ENCODE measurements around the gene EIF3F. TPM values are rescaled to one million over a fixed set of nuclear protein-coding genes. Genes with fewer than 3 reads are reported as not detected.

EIF3F gene
- total and polyA plus RNA-seq, 2 of the 8 experiments (the other 6 are each of a cell fraction or from before 2014, with no cell fraction given), result 222 to 388 TPM

GRCh38 chr11:7986768-7987559 lies at the start of gene EIF3F (continued):
- TF ChIP-seq, protein P1, sequence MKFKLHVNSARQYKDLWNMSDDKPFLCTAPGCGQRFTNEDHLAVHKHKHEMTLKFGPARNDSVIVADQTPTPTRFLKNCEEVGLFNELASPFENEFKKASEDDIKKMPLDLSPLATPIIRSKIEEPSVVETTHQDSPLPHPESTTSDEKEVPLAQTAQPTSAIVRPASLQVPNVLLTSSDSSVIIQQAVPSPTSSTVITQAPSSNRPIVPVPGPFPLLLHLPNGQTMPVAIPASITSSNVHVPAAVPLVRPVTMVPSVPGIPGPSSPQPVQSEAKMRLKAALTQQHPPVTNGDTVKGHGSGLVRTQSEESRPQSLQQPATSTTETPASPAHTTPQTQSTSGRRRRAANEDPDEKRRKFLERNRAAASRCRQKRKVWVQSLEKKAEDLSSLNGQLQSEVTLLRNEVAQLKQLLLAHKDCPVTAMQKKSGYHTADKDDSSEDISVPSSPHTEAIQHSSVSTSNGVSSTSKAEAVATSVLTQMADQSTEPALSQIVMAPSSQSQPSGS (IDR thresholded peaks at IDR 0.05; ENCODE audit: low read length), result peak; percentile 76; the same call in 1 of the 2 replicates
- TF ChIP-seq TEAD4 (IDR thresholded peaks at IDR 0.05; ENCODE audit: low read depth, low read length), result peak; percentile 94
- TF ChIP-seq NANOG (IDR thresholded peaks at IDR 0.05; ENCODE audit: insufficient read depth, low read depth, low read length, poor library complexity, severe bottlenecking), result no peak
- TF ChIP-seq CHD7 (IDR thresholded peaks at IDR 0.05; ENCODE audit: insufficient replicate concordance, low read length), result peak; percentile 52
- no peak for TF ChIP-seq MAFK (IDR thresholded peaks at IDR 0.05; ENCODE audit: low read depth, low read length)
- peak; percentile 80; the same call in 1 of the 2 replicates for TF ChIP-seq SP4 (IDR thresholded peaks at IDR 0.05; ENCODE audit: low read length)
- TF ChIP-seq USF2 (IDR thresholded peaks at IDR 0.05; ENCODE audit: low read length), result peak; percentile 95

All from H1 (cell line).